Mucosa of stomach (tissue), 1 donor: Measurements from ENCODE around the gene SEMA5A.

Experiments used
- H3K27me3 ChIP-seq: one replicate; pipeline ENCODE4 v1.7.0; 2013; ENCODE audit warnings: mild to moderate bottlenecking, low read length; ENCODE audit not compliant: control insufficient read depth, insufficient read depth
- H3K36me3 ChIP-seq: one replicate; pipeline ENCODE4 v1.7.0; 2013; ENCODE audit warnings: low read length; ENCODE audit not compliant: control insufficient read depth, insufficient read depth
- H3K4me1 ChIP-seq: one replicate; pipeline ENCODE4 v1.7.0; 2013; ENCODE audit warnings: mild to moderate bottlenecking, low read length; ENCODE audit not compliant: control insufficient read depth, insufficient read depth
- H3K4me3 ChIP-seq: one replicate; pipeline ENCODE4 v1.7.0; 2013; ENCODE audit warnings: low read length
- H3K9ac ChIP-seq: one replicate; pipeline ENCODE4 v1.7.0; 2013; ENCODE audit warnings: mild to moderate bottlenecking, low read length, moderate library complexity
- H3K9me3 ChIP-seq: one replicate; pipeline ENCODE4 v1.7.0; 2013; ENCODE audit warnings: mild to moderate bottlenecking, low read length, moderate library complexity; ENCODE audit not compliant: control insufficient read depth
- donor health status: Pancreatic carcinoma.

SEMA5A gene

GRCh38 chr5:9482381-9482780 lies 63.5 kb downstream of the SEMA5A start:
- H3K4me1 ChIP-seq = no peaks in the 10 kb centered on the region
- no peaks in the 10 kb centered on the region for H3K27me3 ChIP-seq
- no peak overlapping the region for H3K4me3 ChIP-seq
- no peak overlapping the region for H3K9ac ChIP-seq
- H3K36me3 ChIP-seq = no peaks in the 10 kb centered on the region
- H3K9me3 ChIP-seq = no peaks in the 10 kb centered on the region

DNA sequence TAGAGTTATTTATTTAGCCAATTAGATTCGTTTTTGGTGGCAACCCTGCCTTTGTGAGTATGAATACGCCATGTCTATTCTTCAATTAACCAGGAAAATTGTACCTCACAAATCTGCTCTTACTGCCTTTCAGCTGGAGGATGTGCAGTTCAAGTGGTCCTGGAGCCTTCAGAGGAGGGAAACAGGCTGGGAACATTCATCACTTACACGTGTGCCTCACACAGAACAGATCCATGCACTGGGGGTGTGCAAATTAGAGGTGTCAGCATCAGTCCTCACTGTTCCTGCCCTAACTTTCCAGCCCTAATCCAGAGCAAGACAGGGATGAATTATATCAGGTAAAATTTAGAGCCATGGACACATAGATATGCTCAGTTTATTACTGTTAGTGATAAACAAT lies 65.4 kb downstream of the SEMA5A start:
- H3K4me3 ChIP-seq = no peak overlapping the region

DNA sequence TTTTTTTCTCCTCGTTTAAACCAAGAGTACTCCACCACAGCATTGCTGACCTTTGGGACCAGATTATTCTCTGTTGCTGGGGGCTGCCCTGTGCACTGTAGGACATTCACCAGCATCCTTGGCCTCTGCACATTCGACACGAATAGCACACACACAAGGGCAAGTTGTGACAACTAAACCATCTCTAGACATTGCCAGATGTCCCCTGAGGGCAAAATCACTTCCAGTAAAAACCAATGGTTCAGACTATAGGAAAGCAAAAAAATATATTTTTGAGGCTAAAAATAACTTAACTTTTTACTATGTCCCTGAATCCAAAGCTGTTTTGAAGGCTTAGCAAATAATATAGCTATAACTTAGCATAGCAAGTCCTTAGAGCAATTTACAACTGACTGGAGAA lies 65.9 kb downstream of the SEMA5A start:
- no peak overlapping the region for H3K4me3 ChIP-seq
- no peaks in the 10 kb centered on the region for H3K9me3 ChIP-seq
- H3K36me3 ChIP-seq = no peaks in the 10 kb centered on the region
- no peak overlapping the region for H3K9ac ChIP-seq
- H3K27me3 ChIP-seq = no peaks in the 10 kb centered on the region
- no peaks in the 10 kb centered on the region for H3K4me1 ChIP-seq

More for the DNA sequence above, 65.4 kb downstream of the SEMA5A start:
- no peaks in the 10 kb centered on the region for H3K4me1 ChIP-seq
- H3K36me3 ChIP-seq = no peaks in the 10 kb centered on the region
- no peaks in the 10 kb centered on the region for H3K9me3 ChIP-seq
- no peak overlapping the region for H3K9ac ChIP-seq
- H3K27me3 ChIP-seq = no peaks in the 10 kb centered on the region

DNA sequence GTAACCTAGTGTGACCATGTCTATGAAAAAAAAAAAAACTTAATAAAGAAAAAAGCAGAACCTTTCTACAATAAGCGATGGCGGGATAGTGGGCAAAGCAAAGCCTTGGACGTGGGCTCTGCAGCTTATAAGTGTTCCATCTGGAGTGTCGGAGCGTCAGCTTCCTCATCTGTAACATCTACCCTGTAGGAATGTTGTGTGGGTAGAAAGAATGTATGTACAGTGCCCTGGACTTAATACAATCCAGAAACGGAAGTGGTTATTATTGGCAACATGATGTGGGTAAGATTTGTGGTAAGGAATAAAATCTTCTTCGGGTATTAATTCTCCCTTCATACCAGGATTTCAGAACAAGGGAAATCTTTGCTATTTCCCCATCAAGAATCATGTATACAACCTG lies 66.5 kb downstream of the SEMA5A start:
- Histone ChIP-seq H3K4me3 (no peak overlapping the region), H3K9ac (no peak overlapping the region), H3K9me3 (no peaks in the 10 kb centered on the region), H3K36me3 (no peaks in the 10 kb centered on the region), H3K27me3 (no peaks in the 10 kb centered on the region), H3K4me1 (no peaks in the 10 kb centered on the region)

DNA sequence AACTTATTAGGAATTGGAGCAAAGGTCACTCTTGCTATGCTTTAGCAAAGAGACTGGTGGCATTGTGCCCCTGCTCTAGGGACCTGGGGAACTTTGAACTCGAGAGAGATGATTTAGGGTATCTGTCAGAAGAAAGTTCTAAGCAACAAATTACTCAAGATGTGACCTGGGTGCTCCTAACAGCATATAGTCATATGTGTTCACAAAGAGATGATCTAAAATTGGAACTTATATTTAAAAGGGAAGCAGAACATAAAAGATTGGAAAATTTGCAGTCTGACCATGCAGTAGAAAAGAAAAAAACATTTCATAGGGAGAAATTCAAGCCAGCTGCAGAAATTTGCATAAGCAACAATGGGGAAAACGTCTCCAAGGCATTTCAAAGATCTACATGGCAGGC lies 68.3 kb downstream of the SEMA5A start:
- H3K36me3 ChIP-seq = no peaks in the 10 kb centered on the region
- H3K4me3 ChIP-seq = no peak overlapping the region
- H3K9ac ChIP-seq = no peak overlapping the region
- H3K27me3 ChIP-seq = no peaks in the 10 kb centered on the region
- H3K4me1 ChIP-seq = no peaks in the 10 kb centered on the region
- H3K9me3 ChIP-seq = no peaks in the 10 kb centered on the region

DNA sequence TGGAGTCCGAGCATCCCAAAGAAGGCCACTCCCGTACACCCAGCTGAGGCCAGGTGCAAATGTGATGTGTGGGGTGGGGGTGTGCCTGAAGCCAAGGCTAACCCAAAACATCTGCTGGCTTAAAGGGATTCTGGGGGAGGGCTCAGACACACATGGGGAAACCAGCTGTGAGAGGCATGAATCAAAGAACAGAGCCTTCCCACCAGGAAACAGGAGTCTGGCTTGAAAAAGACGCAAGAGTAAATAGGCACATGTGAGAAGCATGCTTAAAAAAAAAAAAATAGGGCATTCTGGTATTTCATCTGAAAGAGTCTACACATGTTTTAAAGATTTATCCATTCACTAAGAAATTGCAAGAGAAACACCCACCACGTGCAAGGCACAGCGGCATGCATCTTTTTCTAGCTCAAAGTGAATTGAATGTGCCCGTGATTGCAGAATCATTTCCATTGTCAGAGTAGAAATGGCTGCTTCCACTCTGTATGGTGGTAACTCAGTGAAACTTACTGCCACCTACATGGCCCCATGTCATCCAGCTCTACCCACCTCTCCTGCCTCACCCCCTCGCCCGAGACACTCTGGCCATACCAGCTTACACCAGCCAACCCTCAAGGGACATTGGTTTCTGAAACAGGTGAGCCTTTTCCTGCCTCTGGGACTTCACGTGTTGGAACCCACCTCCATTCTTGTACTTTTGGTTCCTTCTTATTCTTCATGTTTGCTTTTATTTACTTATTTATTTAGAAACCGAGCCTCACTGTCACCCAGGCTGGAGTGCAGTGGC lies 71.5 kb downstream of the SEMA5A start:
- Histone ChIP-seq H3K36me3 (no peaks in the 10 kb centered on the region), H3K9ac (no peak overlapping the region), H3K4me1 (no peaks in the 10 kb centered on the region), H3K9me3 (no peaks in the 10 kb centered on the region), H3K27me3 (no peaks in the 10 kb centered on the region), H3K4me3 (no peak overlapping the region)

DNA sequence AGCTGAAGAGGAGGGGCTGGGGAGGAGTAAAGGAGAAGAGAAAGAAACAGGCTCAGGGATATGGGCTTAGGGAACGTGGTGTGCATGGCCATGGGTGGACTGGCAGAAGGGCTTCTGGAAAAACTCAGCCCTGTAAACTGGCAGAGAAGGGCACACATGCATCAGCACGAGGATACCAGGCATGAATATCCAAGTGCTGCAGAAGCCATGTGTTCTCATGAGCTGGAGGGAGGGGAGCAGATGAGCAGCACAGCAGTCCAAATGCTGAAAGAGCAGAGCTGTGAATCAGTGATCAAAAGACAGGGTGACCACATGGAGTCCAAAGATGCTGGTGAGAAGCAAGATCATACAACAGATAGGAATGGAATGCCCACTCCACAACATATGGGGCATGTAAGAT lies 72.3 kb downstream of the SEMA5A start:
- Histone ChIP-seq H3K4me3 (no peak overlapping the region), H3K9ac (no peak overlapping the region), H3K4me1 (no peaks in the 10 kb centered on the region), H3K9me3 (no peaks in the 10 kb centered on the region), H3K36me3 (no peaks in the 10 kb centered on the region), H3K27me3 (no peaks in the 10 kb centered on the region)

DNA sequence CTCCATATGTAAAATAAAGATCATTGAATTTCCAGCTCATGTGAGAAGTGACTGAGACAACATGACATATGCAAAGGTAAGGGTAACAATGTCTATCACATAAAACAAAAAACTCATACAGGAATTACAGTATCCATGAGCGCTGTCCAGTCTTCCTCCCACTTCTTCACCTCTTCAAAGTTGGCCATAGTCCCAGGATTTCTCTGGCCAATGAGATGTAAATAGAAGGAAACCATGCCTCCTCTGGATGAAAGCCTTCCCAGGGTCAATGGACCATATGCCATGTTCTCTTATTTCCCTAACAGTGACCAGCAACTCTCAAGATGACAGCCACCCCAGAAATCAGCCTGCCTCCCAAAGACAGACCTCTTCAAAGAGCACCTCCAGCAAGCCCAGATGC lies 75.5 kb downstream of the SEMA5A start:
- H3K27me3 ChIP-seq = no peaks in the 10 kb centered on the region
- H3K9ac ChIP-seq = no peak overlapping the region
- no peaks in the 10 kb centered on the region for H3K36me3 ChIP-seq
- no peak overlapping the region for H3K4me3 ChIP-seq
- H3K4me1 ChIP-seq = no peaks in the 10 kb centered on the region
- no peaks in the 10 kb centered on the region for H3K9me3 ChIP-seq

GRCh38 chr5:9468060-9468388 lies 77.9 kb downstream of the SEMA5A start:
- Histone ChIP-seq H3K36me3 (no peaks in the 10 kb centered on the region), H3K27me3 (no peaks in the 10 kb centered on the region), H3K9me3 (no peaks in the 10 kb centered on the region), H3K9ac (no peak overlapping the region), H3K4me1 (no peaks in the 10 kb centered on the region), H3K4me3 (no peak overlapping the region)

- H3K36me3 ChIP-seq = no peaks in the 10 kb centered on the region
- no peaks in the 10 kb centered on the region for H3K27me3 ChIP-seq
- no peak overlapping the region for H3K4me3 ChIP-seq
- H3K9ac ChIP-seq = no peak overlapping the region
- H3K4me1 ChIP-seq = no peaks in the 10 kb centered on the region
- no peaks in the 10 kb centered on the region for H3K9me3 ChIP-seq
These were observed 78.4 kb downstream of the SEMA5A start for GRCh38 chr5:9467199-9468059.

- H3K4me3 ChIP-seq = no peak overlapping the region
These were observed 79.2 kb downstream of the SEMA5A start for GRCh38 chr5:9466697-9467096.

DNA sequence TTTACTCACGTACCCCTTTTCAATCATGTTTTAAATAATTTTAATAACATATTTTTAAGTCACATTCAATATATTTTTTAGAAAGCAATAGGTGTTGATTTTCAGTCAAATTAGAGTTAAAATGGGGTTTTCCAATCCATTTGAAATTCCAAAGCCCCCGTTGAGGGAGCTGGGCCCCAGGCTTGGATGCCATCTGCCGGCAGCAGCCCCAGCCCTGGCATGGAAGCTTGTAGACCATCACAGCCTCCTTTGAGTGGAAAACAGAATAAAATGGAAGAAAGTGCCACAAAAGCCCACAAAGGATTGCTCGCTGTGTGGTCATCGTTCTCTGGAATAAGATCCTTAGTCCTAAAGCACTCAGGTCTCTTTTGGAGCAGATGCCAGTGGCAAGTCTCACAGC lies 81.4 kb downstream of the SEMA5A start:
- Histone ChIP-seq H3K4me1 (no peaks in the 10 kb centered on the region), H3K36me3 (no peaks in the 10 kb centered on the region), H3K27me3 (no peaks in the 10 kb centered on the region), H3K9me3 (no peaks in the 10 kb centered on the region), H3K4me3 (no peak overlapping the region), H3K9ac (no peak overlapping the region)

More at GRCh38 chr5:9466697-9467096, 79.2 kb downstream of the SEMA5A start:
- Histone ChIP-seq H3K9ac (no peak overlapping the region), H3K36me3 (no peaks in the 10 kb centered on the region), H3K27me3 (no peaks in the 10 kb centered on the region), H3K4me1 (no peaks in the 10 kb centered on the region), H3K9me3 (no peaks in the 10 kb centered on the region)
